BE2C (cell line): ENCODE data around the gene RAB4B.
"Not testable (repeated sequence)": the region's sequence is repeated elsewhere in the genome, so short reads cannot be mapped to it uniquely, and the experiment has no call there.

Experiments used
- DNase-seq: peaks from one replicate; pipeline ENCODE4 v3.0.0-alpha.2; 2020
- H3K27me3 ChIP-seq: fragments of 250-450 bp; sonication (Bioruptor Pico); 2 replicates; pipeline ENCODE4 v1.5.1; 2020; ENCODE audit warnings: mild to moderate bottlenecking
- H3K36me3 ChIP-seq: fragments of 250-450 bp; sonication (Bioruptor Pico); 2 replicates; pipeline ENCODE4 v1.5.1; 2020; ENCODE audit warnings: mild to moderate bottlenecking
- H3K4me1 ChIP-seq: fragments of 250-450 bp; sonication (Bioruptor Pico); 2 replicates; pipeline ENCODE4 v1.5.1; 2020
- H3K4me3 ChIP-seq: 2 replicates; pipeline ENCODE4 v1.5.1; 2011; ENCODE audit warnings: low read depth, low read length
- H3K9me3 ChIP-seq: fragments of 250-450 bp; sonication (Bioruptor Pico); 2 replicates; pipeline ENCODE4 v1.5.1; 2020
- CTCF ChIP-seq: IDR thresholded peaks from 2 replicates; pipeline ENCODE4 v1.5.1; 2012; ENCODE audit warnings: mild to moderate bottlenecking, low read depth, low read length

The RAB4B gene

DNA sequence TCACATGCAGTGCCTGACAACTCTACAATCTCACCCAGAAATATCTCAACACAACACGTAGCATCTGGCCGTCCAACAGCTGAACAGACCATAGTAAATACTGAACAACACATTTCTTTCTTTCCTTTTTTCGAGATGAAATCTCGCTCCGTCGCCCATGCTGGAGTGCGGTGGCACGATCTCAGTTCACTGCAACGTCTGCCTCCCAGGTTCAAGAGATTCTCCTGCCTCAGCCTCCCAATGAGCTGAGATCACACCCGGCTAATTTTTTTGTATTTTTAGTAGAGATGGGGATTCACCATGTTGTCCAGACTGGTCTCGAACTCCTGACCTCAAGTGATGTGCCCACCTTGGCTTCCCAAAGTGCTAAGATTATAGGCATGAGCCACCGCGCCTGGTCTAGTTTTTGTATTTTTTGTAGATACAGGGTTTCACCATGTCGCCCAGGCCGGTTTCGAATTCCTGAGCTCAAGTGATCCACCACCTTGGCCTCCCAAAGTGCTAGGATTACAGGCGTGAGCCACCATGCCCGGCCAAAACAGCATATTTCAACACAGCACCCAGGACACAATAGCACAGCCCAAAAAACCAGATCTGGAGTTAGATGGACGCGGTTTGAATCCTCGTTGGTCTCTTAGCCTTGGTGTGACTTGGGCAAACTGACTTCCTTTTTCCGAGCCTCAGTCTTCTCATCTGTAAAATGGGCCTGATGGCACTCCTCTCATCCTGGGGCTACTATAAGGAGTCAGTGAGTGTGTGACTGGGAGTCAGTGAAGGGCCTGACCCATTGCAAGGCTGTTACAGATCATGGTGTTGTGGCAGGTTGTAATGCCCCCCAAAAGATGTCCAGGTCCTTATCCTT, 49.6 kb downstream of the RAB4B start:
- TF ChIP-seq CTCF = no peak
- Histone ChIP-seq H3K27me3 (no peaks in the 10 kb centered on the region), H3K4me1 (no peaks in the 10 kb centered on the region), H3K9me3 (no peaks in the 10 kb centered on the region), H3K36me3 (no peaks in the 10 kb centered on the region), H3K4me3 (no peak overlapping the region)
- no peak for DNase-seq

DNA sequence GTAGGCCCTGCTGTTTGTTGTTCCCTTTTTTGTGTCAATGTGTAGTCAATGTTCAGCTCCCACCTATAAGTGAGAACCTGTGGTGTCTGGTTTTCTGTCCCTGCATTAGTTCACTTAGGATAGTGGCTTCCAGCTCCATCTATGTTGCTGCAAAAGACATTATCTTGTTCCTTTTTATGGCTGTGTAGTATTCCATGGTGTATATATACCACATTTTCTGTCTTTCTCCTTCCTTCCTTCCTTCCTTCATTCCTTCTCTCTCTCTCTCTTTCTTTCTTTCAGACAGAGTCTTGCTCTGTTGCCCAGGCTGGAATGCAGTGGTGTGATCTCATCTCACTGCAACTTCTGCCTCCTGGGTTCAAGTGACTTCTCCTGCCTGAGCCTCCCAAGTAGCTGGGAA, 51.2 kb downstream of the RAB4B start:
- H3K36me3 ChIP-seq = no peaks in the 10 kb centered on the region
- H3K9me3 ChIP-seq = no peaks in the 10 kb centered on the region
- H3K27me3 ChIP-seq = no peaks in the 10 kb centered on the region
- no peak for DNase-seq
- H3K4me3 ChIP-seq = no peak overlapping the region
- TF ChIP-seq CTCF = no peak
- no peaks in the 10 kb centered on the region for H3K4me1 ChIP-seq

- not testable (repeated sequence) for H3K9me3 ChIP-seq, H3K27me3 ChIP-seq, DNase-seq, H3K4me3 ChIP-seq, H3K4me1 ChIP-seq, H3K36me3 ChIP-seq
These were observed 52.7 kb downstream of the RAB4B start for GRCh38 chr19:40830741-40831140.

GRCh38 chr19:40831502-40832430, 53.7 kb downstream of the RAB4B start:
- H3K27me3 ChIP-seq = peaks cover 2% of the 10 kb centered on the region; the same call in 1 of the 2 replicates
- H3K4me1 ChIP-seq = no peaks in the 10 kb centered on the region
- no peaks in the 10 kb centered on the region for H3K9me3 ChIP-seq
- no peak for TF ChIP-seq CTCF
- no peak for DNase-seq
- H3K4me3 ChIP-seq = no peak overlapping the region
- H3K36me3 ChIP-seq = no peaks in the 10 kb centered on the region

DNA sequence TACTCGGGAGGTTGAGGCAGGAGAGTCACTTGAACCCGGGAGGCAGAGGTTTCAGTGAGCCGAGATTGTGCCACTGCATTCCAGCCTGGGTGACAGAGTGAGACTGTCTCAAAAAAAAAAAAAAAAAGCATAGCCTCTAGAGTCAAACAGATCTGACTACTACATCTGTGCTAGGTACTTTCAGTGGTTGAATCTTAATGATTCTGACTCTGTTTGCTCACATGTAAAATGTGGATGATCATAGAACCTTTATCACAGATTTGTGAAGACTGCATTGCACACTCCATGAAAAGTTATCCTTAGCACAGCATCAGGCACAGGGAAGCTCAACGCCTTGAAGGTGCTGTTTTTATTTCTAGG, 54.4 kb downstream of the RAB4B start:
- H3K27me3 ChIP-seq, H3K36me3 ChIP-seq, H3K4me1 ChIP-seq, H3K9me3 ChIP-seq, H3K4me3 ChIP-seq, DNase-seq: not testable (repeated sequence)

GRCh38 chr19:40833728-40834533, 55.9 kb downstream of the RAB4B start:
- H3K27me3 ChIP-seq, H3K36me3 ChIP-seq, H3K4me3 ChIP-seq, H3K9me3 ChIP-seq, DNase-seq, H3K4me1 ChIP-seq: not testable (repeated sequence)

DNA sequence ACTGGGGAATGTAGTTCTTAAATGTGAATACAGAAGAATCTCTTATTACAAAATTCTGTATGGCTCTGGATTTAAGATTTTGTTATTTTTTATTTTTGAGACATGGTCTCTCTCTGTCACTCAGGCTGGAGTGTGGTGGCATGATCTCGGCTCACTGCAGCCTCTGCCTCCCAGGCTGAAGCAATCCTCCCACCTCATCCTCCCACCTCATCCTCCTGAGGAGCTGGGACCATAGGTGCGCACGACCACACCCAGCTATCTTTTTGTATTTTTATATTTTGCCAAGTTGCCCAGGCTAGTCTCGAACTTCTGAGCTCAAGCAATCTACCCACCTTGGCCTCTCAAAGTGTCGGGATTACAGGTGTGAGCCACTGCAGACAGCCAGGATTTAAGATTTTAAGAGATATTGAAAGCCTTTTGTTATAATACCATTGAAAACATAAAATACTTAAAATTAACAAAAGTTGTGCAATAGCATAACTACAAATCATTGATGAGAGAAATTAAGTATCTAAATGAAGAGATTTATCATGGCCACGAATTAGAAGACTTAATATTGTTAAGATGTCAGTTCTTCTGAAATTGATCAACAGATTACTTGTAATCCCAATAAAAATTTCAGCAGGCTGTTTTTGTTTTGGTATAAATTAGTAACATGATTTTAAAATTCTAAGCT, 58.8 kb downstream of the RAB4B start:
- Histone ChIP-seq H3K36me3 (no peaks in the 10 kb centered on the region), H3K4me3 (no peak overlapping the region), H3K9me3 (no peaks in the 10 kb centered on the region), H3K27me3 (peaks cover 5% of the 10 kb centered on the region; the same call in 1 of the 2 replicates), H3K4me1 (no peaks in the 10 kb centered on the region)
- no peak for DNase-seq
- TF ChIP-seq CTCF = no peak

DNA sequence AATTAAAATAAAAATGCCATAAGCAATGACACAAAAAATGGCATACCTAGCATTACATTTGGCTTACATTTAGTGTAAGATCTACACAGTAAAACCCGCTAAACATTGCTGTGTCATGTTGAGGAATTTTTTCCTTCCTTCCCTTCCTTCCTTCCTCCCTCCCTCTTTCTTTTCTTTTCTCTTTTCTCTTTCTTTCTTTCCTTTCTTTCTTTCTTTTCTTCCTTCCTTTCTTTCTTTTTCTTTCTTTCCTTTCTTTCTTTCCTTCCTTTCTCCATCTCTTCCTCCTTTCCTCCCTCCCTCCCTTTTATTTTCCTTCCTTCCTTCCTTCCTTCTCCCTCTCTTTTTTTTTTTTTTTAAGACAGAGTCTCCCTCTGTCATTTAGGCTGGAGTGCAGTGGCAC, 60.4 kb downstream of the RAB4B start:
- H3K4me3 ChIP-seq, H3K27me3 ChIP-seq, H3K9me3 ChIP-seq, H3K4me1 ChIP-seq, DNase-seq, H3K36me3 ChIP-seq: not testable (repeated sequence)

DNA sequence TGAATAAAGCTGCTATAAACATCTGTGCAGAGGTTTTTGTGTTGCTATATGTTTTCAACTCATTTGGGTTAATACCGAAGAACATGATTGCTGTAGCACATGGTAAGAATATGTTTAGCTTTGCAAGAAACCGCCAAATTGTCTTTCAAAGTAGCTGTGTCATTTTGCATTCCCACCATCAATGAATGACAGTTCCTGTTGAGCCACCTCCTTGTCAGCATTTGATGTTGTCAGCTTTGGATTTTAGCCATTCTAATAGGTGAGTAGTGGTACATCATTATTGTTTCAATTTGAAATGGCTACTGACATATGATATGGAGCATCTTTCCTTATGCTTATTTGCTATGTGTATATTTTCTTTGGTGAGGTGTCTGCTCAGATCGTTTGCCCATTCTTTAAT, 64.0 kb downstream of the RAB4B start:
- H3K9me3 ChIP-seq, H3K4me3 ChIP-seq, DNase-seq, H3K4me1 ChIP-seq, H3K36me3 ChIP-seq: not testable (repeated sequence)
- peaks cover 17% of the 10 kb centered on the region for H3K27me3 ChIP-seq
